ENCODE measurements around the gene MRPL38.

- TF ChIP-seq CTCF (conservative IDR thresholded peaks at IDR 0.05 in 1 of 2, IDR thresholded peaks at IDR 0.05 in 1 of 2; ENCODE audit: extremely low read depth in 1 of 2, insufficient read depth in 1 of 2, low read depth in 1 of 2, low read length in 2 of 2) (no peak), EZH2 (IDR thresholded peaks at IDR 0.05; ENCODE audit: borderline replicate concordance, low read length) (no peak)
Observed at GRCh38 chr17:75876938-75877751, 27.5 kb downstream of the MRPL38 start.

All from mammary epithelial cell (primary cell).